Cardiac muscle cell (in vitro differentiated cells and primary cell): ENCODE data around the gene TET3. TPM values are rescaled to one million over a fixed set of nuclear protein-coding genes. Genes with fewer than 3 reads are reported as not detected.
A peak's percentile ranks its signal among the peaks of the same experiment; 100 is the strongest.

Experiments used
- DNase-seq, 2 donors: peaks; one replicate each; pipeline versions ENCODE4 v3.0.0 to v3.0.0-alpha.2; 2010 to 2017; ENCODE audit warnings: low read depth in 1 of 2, low spot score in 1 of 2
- H3K27ac ChIP-seq: fragments of 200-600 bp; sonication (generic); 2 replicates; pipeline ENCODE4 v1.5.1; 2016
- H3K27me3 ChIP-seq: fragments of 200-600 bp; sonication (generic); 2 replicates; pipeline ENCODE4 v1.6.0; 2016; ENCODE audit warnings: control low read depth
- H3K36me3 ChIP-seq: fragments of 200-600 bp; sonication (generic); 2 replicates; pipeline ENCODE4 v1.5.1; 2016; ENCODE audit warnings: control low read depth
- H3K4me1 ChIP-seq: fragments of 200-600 bp; sonication (generic); 2 replicates; pipeline ENCODE4 v1.8.1; 2017; ENCODE audit warnings: low read depth, mild to moderate bottlenecking, mixed run types
- H3K4me3 ChIP-seq: fragments of 200-600 bp; sonication (generic); 2 replicates; pipeline ENCODE4 v1.5.1; 2016; ENCODE audit warnings: mild to moderate bottlenecking
- H3K9me3 ChIP-seq: fragments of 200-600 bp; sonication (generic); 2 replicates; pipeline ENCODE4 v1.5.1; 2017; ENCODE audit warnings: low read depth, mild to moderate bottlenecking, control low read depth
- polyA plus RNA-seq: library from polyadenylated mRNA; unstranded; fragments of >200 nt; fragmentation: Nextera tagmentation; extraction: Ambion mirVana; gene quantifications from 2 replicates; pipeline ENCODE4 v1.2.1, GENCODE V29; 2016
- total RNA-seq: library from RNA; depleted of rRNA; stranded (reverse); fragments of >200 nt; gene quantifications from 2 replicates; pipeline ENCODE4 v1.2.3, GENCODE V29; 2016
- TF ChIP-seq, protein P1 (sequence below): IDR thresholded peaks from 2 replicates; pipeline ENCODE4 v1.5.1; 2012; ENCODE audit warnings: low read depth, mild to moderate bottlenecking, low read length

TET3 gene
- total and polyA plus RNA-seq, 2 experiments from 2014 or later, result 2.9 to 10.2 TPM

DNA sequence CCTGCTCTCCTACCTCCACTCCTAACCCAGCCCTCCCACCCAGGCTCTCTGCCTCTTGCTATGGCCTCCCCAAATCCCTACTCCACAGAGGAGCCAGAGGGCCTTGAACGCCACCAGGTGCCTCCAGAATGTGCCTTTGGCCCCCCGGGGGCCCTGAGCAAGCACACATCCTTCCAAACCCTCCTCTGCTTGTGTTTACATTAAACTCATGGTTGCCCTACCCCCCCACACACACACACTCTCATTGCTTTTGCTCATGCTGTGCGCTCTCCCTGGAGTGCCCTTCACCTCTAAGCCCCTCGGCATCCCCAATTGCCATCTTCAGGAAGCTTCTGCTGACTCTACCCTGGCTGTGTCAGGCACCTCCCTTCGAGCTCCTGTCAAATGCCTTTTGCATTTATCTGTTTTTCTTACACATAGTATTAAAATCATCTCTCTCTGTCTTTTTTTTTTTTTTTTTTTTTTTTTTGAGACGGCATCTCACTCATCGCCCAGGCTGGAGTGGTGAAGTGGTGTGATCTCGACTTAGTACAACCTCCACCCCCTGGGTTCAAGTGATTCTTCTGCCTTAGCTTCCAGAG, 16.3 kb upstream of the TET3 start:
- Histone ChIP-seq H3K4me1 (no peaks in the 10 kb centered on the region), H3K27ac (no peak overlapping the region), H3K4me3 (no peak overlapping the region), H3K27me3 (peaks cover 5% of the 10 kb centered on the region), H3K36me3 (no peaks in the 10 kb centered on the region), H3K9me3 (no peaks in the 10 kb centered on the region)
- TF ChIP-seq, protein P1, sequence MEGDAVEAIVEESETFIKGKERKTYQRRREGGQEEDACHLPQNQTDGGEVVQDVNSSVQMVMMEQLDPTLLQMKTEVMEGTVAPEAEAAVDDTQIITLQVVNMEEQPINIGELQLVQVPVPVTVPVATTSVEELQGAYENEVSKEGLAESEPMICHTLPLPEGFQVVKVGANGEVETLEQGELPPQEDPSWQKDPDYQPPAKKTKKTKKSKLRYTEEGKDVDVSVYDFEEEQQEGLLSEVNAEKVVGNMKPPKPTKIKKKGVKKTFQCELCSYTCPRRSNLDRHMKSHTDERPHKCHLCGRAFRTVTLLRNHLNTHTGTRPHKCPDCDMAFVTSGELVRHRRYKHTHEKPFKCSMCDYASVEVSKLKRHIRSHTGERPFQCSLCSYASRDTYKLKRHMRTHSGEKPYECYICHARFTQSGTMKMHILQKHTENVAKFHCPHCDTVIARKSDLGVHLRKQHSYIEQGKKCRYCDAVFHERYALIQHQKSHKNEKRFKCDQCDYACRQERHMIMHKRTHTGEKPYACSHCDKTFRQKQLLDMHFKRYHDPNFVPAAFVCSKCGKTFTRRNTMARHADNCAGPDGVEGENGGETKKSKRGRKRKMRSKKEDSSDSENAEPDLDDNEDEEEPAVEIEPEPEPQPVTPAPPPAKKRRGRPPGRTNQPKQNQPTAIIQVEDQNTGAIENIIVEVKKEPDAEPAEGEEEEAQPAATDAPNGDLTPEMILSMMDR, result no peak
- no peak for DNase-seq

DNA sequence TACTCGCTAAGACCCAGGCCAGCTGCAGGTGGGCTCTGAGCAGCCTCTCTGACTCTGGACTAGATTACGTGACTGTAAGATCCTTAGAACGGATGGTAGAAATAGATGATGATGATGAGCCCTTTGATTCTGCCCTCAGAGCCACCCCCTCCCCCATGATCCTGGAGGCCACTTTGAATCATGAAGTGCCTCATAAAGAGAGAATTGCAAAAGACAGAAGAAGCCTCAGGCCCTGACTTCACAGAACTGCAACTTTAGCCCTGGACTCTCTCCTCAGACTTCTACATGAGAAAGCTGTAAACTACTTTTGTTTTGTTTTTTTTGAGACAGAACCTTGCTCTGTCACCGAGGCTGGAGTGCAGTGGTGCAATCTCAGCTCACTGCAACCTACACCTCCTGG, 15.4 kb upstream of the TET3 start:
- no peak overlapping the region for H3K27ac ChIP-seq
- no peaks in the 10 kb centered on the region for H3K9me3 ChIP-seq
- peaks cover 5% of the 10 kb centered on the region for H3K27me3 ChIP-seq
- H3K36me3 ChIP-seq, result no peaks in the 10 kb centered on the region
- no peak overlapping the region for H3K4me3 ChIP-seq
- H3K4me1 ChIP-seq, result no peaks in the 10 kb centered on the region
- no peak for DNase-seq
- TF ChIP-seq, protein P1, result no peak

DNA sequence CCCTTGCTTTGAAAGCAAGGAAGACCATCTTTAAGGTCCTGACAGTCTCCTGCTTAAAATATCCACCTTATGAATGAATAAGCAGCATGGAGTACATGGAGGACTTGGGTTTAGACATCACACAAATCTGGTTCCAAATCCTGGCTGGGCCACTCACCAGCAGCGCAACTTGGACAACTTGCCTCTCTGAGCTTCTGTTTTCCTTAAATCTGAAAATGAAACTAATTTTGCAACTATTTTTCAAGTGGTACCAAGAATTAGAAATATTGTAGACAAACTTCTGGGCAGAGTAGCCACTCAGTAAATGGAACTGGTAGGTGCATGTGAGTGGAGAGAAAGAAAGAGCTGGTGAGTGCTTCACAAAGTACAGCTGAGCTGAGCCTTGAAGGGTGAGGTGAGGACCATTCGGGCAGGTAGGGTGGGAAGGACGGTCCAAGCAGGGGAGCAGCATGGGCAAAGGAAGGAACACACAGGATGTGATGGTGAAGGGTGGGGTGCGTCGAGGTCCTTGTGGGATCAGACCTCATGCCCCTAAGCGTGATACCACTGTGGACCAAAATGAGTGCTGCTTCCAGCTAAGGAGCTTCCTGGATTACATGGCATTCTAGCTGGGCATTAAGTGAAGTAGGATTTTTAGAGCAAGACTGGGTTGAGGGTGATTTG, 14.4 kb upstream of the TET3 start:
- H3K27me3 ChIP-seq, result peaks cover 5% of the 10 kb centered on the region
- DNase-seq, result no peak
- no peaks in the 10 kb centered on the region for H3K36me3 ChIP-seq
- no peak overlapping the region for H3K27ac ChIP-seq
- TF ChIP-seq, protein P1, result no peak
- H3K4me3 ChIP-seq, result no peak overlapping the region
- no peaks in the 10 kb centered on the region for H3K4me1 ChIP-seq
- H3K9me3 ChIP-seq, result no peaks in the 10 kb centered on the region

DNA sequence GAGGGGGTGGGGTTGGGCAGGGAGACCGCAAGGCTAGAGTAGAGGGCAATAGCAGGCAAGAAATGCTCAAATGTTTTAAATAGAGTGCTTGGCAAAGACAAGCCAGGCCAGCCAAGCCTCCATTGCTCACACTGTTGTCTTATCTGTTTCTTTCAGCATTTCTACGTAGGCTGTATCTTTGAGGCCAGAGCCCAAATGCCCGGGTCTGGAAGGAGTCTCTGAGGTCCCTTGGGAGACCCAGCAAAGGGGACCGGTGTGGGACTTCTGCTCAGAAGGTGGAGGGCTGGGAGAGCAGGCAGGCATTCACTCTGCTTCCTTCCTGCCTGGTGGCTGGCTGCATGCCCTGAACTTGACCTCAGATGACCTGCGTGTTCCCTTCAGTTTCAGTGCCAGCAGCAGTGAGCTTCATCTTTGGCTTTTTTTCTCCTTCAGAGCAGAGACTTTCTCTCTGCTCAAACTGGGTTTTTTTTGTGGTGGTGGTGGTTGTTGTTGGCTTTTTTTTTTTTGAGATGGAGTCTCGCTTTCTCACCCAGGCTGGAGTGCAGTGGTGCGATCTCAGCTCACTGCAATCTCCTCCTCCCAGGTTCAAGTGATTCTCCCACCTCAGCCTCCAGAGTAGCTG, 13.7 kb upstream of the TET3 start:
- TF ChIP-seq, protein P1, result no peak
- Histone ChIP-seq H3K9me3 (no peaks in the 10 kb centered on the region), H3K27me3 (peaks cover 5% of the 10 kb centered on the region), H3K4me3 (no peak overlapping the region), H3K27ac (no peak overlapping the region), H3K4me1 (no peaks in the 10 kb centered on the region), H3K36me3 (no peaks in the 10 kb centered on the region)
- peak; percentile 64 to 65 for DNase-seq

DNA sequence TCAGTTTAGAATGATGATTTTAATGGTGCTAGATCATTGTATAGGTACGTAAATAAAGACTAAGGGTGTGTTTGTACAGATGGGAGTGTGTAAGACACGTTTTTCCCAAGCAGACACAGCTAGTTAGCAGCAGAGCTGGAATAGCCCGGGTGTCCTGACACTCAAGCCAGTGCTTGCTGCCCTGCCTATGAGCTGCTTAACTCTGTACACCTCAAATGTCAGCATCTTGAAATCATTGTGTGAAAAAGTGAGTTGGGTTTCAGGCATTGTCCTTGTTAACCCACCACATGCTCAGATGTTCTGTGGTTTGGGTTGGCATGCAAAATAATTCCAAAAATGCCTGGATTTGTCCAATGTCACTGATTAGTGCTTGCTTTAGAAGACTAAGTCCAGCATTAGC, 13.0 kb upstream of the TET3 start:
- no peak for DNase-seq
- Histone ChIP-seq H3K36me3 (no peaks in the 10 kb centered on the region), H3K4me1 (no peaks in the 10 kb centered on the region), H3K4me3 (no peak overlapping the region), H3K27me3 (peaks cover 5% of the 10 kb centered on the region), H3K9me3 (no peaks in the 10 kb centered on the region), H3K27ac (no peak overlapping the region)
- TF ChIP-seq, protein P1, result no peak
